OCI-LY7 (cell line): ENCODE data around the gene RNASEL. TPM values are rescaled to one million over a fixed set of nuclear protein-coding genes. Genes with fewer than 3 reads are reported as not detected.

Experiments
- BruUV-seq: library from RNA; stranded (reverse); fragments of 400-500 nt; replicated peaks from 2 replicates; lab custom pipeline; 2021; lab: Mats Ljungman, UMichigan
- CTCF ChIA-PET: fragments of 300-600 bp; sonication (Branson Sonifier 250); formaldehyde crosslinking; loops from one replicate; lab custom pipeline; 2022; ENCODE audit warnings: antibody characterized with exemption; ENCODE audit not compliant: unreplicated experiment; lab: Charles Lee
- POLR2A ChIA-PET: fragments of 300-600 bp; sonication (Branson Sonifier 250); formaldehyde crosslinking; loops from one replicate; lab custom pipeline; 2022; ENCODE audit warnings: antibody characterized with exemption; lab: Charles Lee
- DNase-seq: peaks from one replicate; pipeline ENCODE4 v3.0.0-alpha.2; 2015; ENCODE audit warnings: low spot score
- H2AFZ ChIP-seq: fragments of 200-600 bp; sonication (generic), shearing (Covaris generic); 2 replicates; pipeline ENCODE4 v1.6.1; 2014; ENCODE audit warnings: mild to moderate bottlenecking, antibody characterized with exemption, low read length, moderate library complexity
- H3K27ac ChIP-seq: fragments of 200-600 bp; sonication (generic); 2 replicates; pipeline ENCODE4 v1.5.1; 2014; ENCODE audit warnings: mixed run types, low read depth, mild to moderate bottlenecking, moderate library complexity, low read length, inconsistent platforms; ENCODE audit not compliant: poor library complexity, severe bottlenecking
- H3K36me3 ChIP-seq: fragments of 200-600 bp; sonication (generic); 2 replicates; pipeline ENCODE4 v1.6.1; 2014; ENCODE audit warnings: mild to moderate bottlenecking, antibody characterized with exemption, low read length, moderate library complexity, mixed read lengths; ENCODE audit not compliant: insufficient read depth
- H3K4me1 ChIP-seq: fragments of 200-600 bp; sonication (generic); 2 replicates; pipeline ENCODE4 v1.5.1; 2014; ENCODE audit warnings: mild to moderate bottlenecking, low read length; ENCODE audit not compliant: insufficient read depth, poor library complexity, severe bottlenecking
- H3K4me2 ChIP-seq: fragments of 200-600 bp; sonication (generic); 2 replicates; pipeline ENCODE4 v1.6.1; 2014; ENCODE audit warnings: mild to moderate bottlenecking, low read length
- H3K4me3 ChIP-seq: fragments of 200-600 bp; sonication (generic); 2 replicates; pipeline ENCODE4 v1.5.1; 2014; ENCODE audit warnings: mild to moderate bottlenecking, low read depth, low read length; ENCODE audit not compliant: poor library complexity, severe bottlenecking
- H3K79me2 ChIP-seq: fragments of 200-600 bp; sonication (generic); 2 replicates; pipeline ENCODE4 v1.6.1; 2016; ENCODE audit warnings: low read depth, mild to moderate bottlenecking, low read length, moderate library complexity, mixed read lengths; ENCODE audit not compliant: insufficient read depth
- H3K9me2 ChIP-seq: fragments of 200-600 bp; sonication (generic); 2 replicates; pipeline ENCODE4 v1.6.1; 2016; ENCODE audit warnings: mild to moderate bottlenecking, low read length, mixed read lengths; ENCODE audit not compliant: insufficient read depth
- H3K9me3 ChIP-seq: fragments of 200-600 bp; sonication (generic); 2 replicates; pipeline ENCODE4 v1.6.1; 2014; ENCODE audit warnings: mild to moderate bottlenecking, mixed run types, low read length, mixed read lengths
- H4K20me1 ChIP-seq: fragments of 200-600 bp; sonication (generic); 2 replicates; pipeline ENCODE4 v1.6.1; 2014; ENCODE audit warnings: mild to moderate bottlenecking, antibody characterized with exemption, low read length, moderate library complexity, mixed read lengths; ENCODE audit not compliant: insufficient read depth
- EZH2phosphoT487 ChIP-seq: fragments of 200-600 bp; sonication (generic); IDR thresholded peaks from 2 replicates; pipeline ENCODE4 v1.6.1; 2018; ENCODE audit warnings: low read depth, borderline replicate concordance, mild to moderate bottlenecking, mixed run types, antibody characterized with exemption, low read length, moderate library complexity, mixed read lengths
- intact Hi-C: fragments of 100-400 bp; cut with micrococcal nuclease; formaldehyde crosslinking; loops from one replicate; pipeline ENCODE4 v1.10.0; 2022; ENCODE audit not compliant: unreplicated experiment
- total RNA-seq, 2 experiments: library from RNA; depleted of rRNA in 1 of 2; stranded (reverse); fragments of >200 nt in 1 of 2; shearing (Covaris generic) in 1 of 2; gene quantifications; 2 replicates each; pipeline ENCODE4 v1.2.3, GENCODE V29; 2014 to 2022
- TF ChIP-seq, protein P1 (sequence below): fragments of 200-600 bp; sonication (generic); conservative IDR thresholded peaks from 2 replicates; pipeline ENCODE4 v1.5.1; 2014; ENCODE audit warnings: mild to moderate bottlenecking, antibody characterized with exemption, low read length, moderate library complexity, mixed read lengths

The RNASEL gene
- total RNA-seq, 2 experiments from 2014 or later: 2.2 to 4.0 TPM

DNA sequence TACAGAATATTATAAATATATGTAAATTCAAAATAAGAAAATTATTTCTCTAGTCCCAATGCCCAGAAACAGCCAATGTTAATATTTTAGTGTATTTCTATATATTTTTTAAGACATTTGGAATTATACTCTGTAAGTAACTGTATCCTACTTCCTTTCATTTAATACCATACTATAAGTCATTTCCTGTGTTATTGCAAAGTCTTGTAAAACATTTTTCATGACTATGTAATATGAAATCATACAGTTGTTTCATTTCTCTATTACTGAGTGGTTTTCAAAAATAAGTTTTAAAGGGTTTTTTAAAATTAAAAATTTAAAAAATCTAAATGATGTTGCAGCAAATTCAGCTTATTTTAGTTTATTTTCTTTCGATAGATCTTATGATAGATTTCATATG is 2.0 kb downstream of the RNASEL start:
- DNase-seq: no peak
- intact Hi-C loops: no loop called here
- H3K4me3 ChIP-seq: no peak overlapping the region
- H4K20me1 ChIP-seq: no peaks in the 10 kb centered on the region
- BruUV-seq: no TSS peak
- CTCF ChIA-PET: interaction anchor here (0.8 to 1.8 kb wide), 2 partner anchors 11 to 12 kb away, joined by 3 to 4 read pairs; no protein-coding TSS in a partner anchor
- no peaks in the 10 kb centered on the region for H3K79me2 ChIP-seq
- H3K9me3 ChIP-seq: no peaks in the 10 kb centered on the region
- peaks cover 15% of the 10 kb centered on the region for H3K4me1 ChIP-seq
- no peak for TF ChIP-seq EZH2phosphoT487
- TF ChIP-seq, protein P1, sequence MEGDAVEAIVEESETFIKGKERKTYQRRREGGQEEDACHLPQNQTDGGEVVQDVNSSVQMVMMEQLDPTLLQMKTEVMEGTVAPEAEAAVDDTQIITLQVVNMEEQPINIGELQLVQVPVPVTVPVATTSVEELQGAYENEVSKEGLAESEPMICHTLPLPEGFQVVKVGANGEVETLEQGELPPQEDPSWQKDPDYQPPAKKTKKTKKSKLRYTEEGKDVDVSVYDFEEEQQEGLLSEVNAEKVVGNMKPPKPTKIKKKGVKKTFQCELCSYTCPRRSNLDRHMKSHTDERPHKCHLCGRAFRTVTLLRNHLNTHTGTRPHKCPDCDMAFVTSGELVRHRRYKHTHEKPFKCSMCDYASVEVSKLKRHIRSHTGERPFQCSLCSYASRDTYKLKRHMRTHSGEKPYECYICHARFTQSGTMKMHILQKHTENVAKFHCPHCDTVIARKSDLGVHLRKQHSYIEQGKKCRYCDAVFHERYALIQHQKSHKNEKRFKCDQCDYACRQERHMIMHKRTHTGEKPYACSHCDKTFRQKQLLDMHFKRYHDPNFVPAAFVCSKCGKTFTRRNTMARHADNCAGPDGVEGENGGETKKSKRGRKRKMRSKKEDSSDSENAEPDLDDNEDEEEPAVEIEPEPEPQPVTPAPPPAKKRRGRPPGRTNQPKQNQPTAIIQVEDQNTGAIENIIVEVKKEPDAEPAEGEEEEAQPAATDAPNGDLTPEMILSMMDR: no peak
- no peaks in the 10 kb centered on the region for H3K9me2 ChIP-seq
- POLR2A ChIA-PET: interaction anchor here (0.7 to 2.6 kb wide), 2 partner anchors 201 to 206 kb away, joined by 5 to 10 read pairs; no protein-coding TSS in a partner anchor
- no peaks in the 10 kb centered on the region for H3K36me3 ChIP-seq
- H2AFZ ChIP-seq: no peak overlapping the region
- no peak overlapping the region for H3K27ac ChIP-seq
- no peak overlapping the region for H3K4me2 ChIP-seq

DNA sequence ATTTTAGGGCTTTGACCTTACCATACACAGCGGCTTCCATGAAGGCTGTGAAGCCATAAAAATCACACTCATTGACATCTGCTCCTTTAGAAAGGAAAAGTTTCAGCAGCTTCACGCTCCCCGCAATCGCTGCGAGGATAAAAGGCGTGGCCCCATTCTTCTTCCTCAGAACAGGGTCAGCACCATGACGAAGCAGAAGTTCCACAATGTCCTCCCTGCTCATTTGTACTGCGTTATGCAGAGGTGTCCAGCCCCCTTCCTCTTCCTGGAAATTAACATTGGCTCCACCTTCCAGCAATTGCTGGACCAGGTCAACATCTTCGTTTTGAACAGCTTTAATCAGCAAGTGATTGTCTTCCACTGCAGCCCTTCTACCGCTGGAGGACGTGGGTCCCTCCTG is 2.7 kb downstream of the RNASEL start:
- ChIA-PET POLR2A (no interaction called here), CTCF (interaction anchor here (0.8 kb wide), 1 partner anchor 12 kb away, joined by 3 read pairs; no protein-coding TSS in a partner anchor)
- H2AFZ ChIP-seq: no peak overlapping the region
- intact Hi-C loops: no loop called here
- BruUV-seq: no TSS peak
- H4K20me1 ChIP-seq: no peaks in the 10 kb centered on the region
- no peak overlapping the region for H3K4me3 ChIP-seq
- DNase-seq: no peak
- peaks cover 15% of the 10 kb centered on the region for H3K4me1 ChIP-seq
- H3K9me3 ChIP-seq: no peaks in the 10 kb centered on the region
- no peak for TF ChIP-seq EZH2phosphoT487
- TF ChIP-seq, protein P1: no peak
- H3K4me2 ChIP-seq: no peak overlapping the region
- no peaks in the 10 kb centered on the region for H3K79me2 ChIP-seq
- no peak overlapping the region for H3K27ac ChIP-seq
- no peaks in the 10 kb centered on the region for H3K36me3 ChIP-seq
- H3K9me2 ChIP-seq: no peaks in the 10 kb centered on the region

DNA sequence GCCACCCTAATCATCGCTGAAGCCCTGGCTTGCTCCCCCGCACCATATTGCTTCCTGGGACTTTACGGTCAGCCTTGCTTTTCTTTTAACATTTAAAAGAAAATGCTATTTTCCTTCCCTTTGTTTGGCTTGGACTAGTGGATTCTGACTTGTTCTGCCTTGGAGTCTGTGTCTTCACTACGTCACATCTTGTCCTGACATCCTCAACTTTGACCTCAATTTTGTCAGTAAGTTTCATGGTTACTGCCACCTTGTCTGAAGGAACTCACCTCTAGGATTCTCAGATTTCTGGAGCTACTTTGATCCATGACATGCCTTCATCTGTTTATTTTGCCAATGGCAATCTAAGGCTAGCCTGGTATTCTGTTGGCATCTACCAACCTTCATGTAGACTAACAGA is 4.3 kb downstream of the RNASEL start:
- Histone ChIP-seq H3K36me3 (no peaks in the 10 kb centered on the region), H3K4me1 (peaks cover 15% of the 10 kb centered on the region), H3K79me2 (no peaks in the 10 kb centered on the region), H4K20me1 (no peaks in the 10 kb centered on the region), H3K27ac (no peak overlapping the region), H3K9me3 (no peaks in the 10 kb centered on the region), H3K4me3 (no peak overlapping the region), H3K9me2 (no peaks in the 10 kb centered on the region), H3K4me2 (no peak overlapping the region), H2AFZ (no peak overlapping the region)
- TF ChIP-seq EZH2phosphoT487: no peak
- TF ChIP-seq, protein P1: no peak
- DNase-seq: no peak
- no TSS peak for BruUV-seq
- ChIA-PET POLR2A (interaction anchor here (0.6 to 1.6 kb wide), 4 partner anchors 10 to 18 kb away, joined by 3 to 4 read pairs (median 4); no protein-coding TSS in a partner anchor), CTCF (no interaction called here)
- intact Hi-C loops: no loop called here
